Measurements from ENCODE around the gene TINAG. TPM values are rescaled to one million over a fixed set of nuclear protein-coding genes. Genes with fewer than 3 reads are reported as not detected.

Gene TINAG
- total RNA-seq, 1 experiment from 2014 or later, result not detected

DNA sequence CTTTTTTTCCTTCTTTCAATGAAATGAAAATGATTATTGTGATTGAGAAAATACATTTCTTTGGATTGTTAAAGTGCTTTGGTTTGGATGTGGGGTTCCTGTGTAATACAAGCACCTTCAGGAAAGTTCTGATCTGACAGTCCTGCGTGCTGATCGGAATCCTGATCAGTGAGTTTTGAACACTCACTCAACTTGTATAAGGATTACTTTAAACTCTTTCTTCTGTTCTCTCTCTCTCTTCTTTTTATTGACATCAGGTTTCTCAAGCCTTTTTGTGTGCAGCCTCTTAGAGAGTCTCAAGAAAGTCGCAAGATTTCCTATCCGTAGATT lies 710 bp downstream of the TINAG start:
- Histone ChIP-seq H3K9ac (ENCODE audit: low read length) (no peak overlapping the region), H3K9me3 (ENCODE audit: control insufficient read depth in 1 of 2, insufficient read depth in 1 of 2, low read depth in 1 of 2, low read length in 2 of 2) (no peaks in the 10 kb centered on the region), H3K4me1 (ENCODE audit: control insufficient read depth in 1 of 2, insufficient read depth in 2 of 2, low read length in 2 of 2) (no peaks in the 10 kb centered on the region), H3K36me3 (ENCODE audit: control insufficient read depth in 1 of 2, insufficient read depth in 2 of 2, low read length in 2 of 2) (no peaks in the 10 kb centered on the region), H3K27ac (ENCODE audit: low read depth, low read length) (no peak overlapping the region), H4K20me1 (ENCODE audit: insufficient read depth) (no peaks in the 10 kb centered on the region), H3K9me2 (ENCODE audit: insufficient read depth) (no peaks in the 10 kb centered on the region), H2AFZ (ENCODE audit: low read depth, low read length, poor library complexity, severe bottlenecking) (no peak overlapping the region), H3K27me3 (ENCODE audit: insufficient read depth, low read length) (no peaks in the 10 kb centered on the region), H3K4me3 (replicated peaks in 1 of 2; ENCODE audit: low read depth in 1 of 2, low read length in 2 of 2) (no peak overlapping the region), H3K79me2 (ENCODE audit: insufficient read depth, low read length) (no peaks in the 10 kb centered on the region), H3K4me2 (ENCODE audit: low read length) (no peak overlapping the region)
- no TSS peak for BruUV-seq (replicated peaks)
- TF ChIP-seq, protein P1, sequence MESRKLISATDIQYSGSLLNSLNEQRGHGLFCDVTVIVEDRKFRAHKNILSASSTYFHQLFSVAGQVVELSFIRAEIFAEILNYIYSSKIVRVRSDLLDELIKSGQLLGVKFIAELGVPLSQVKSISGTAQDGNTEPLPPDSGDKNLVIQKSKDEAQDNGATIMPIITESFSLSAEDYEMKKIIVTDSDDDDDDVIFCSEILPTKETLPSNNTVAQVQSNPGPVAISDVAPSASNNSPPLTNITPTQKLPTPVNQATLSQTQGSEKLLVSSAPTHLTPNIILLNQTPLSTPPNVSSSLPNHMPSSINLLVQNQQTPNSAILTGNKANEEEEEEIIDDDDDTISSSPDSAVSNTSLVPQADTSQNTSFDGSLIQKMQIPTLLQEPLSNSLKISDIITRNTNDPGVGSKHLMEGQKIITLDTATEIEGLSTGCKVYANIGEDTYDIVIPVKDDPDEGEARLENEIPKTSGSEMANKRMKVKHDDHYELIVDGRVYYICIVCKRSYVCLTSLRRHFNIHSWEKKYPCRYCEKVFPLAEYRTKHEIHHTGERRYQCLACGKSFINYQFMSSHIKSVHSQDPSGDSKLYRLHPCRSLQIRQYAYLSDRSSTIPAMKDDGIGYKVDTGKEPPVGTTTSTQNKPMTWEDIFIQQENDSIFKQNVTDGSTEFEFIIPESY (IDR thresholded peaks at IDR 0.05; ENCODE audit: extremely low read depth, insufficient replicate concordance, low read length), result no peak
- TF ChIP-seq RAD21 (IDR thresholded peaks at IDR 0.05; ENCODE audit: low read depth) (no peak), CBX3 (IDR thresholded peaks at IDR 0.05; ENCODE audit: low read depth) (no peak), EZH2phosphoT487 (IDR thresholded peaks at IDR 0.05; ENCODE audit: borderline replicate concordance) (no peak)
- ChIA-PET RAD21 (ENCODE audit: low non-redundant PET in 1 of 2, low total read pairs in 2 of 2, uncharacterized antibody in 2 of 2, unreplicated experiment in 2 of 2) (no interaction called here), CTCF (no interaction called here), POLR2A (no interaction called here)
- no peak for ATAC-seq
- no peak for DNase-seq (ENCODE audit: low read depth, low spot score)
- intact Hi-C loops (cut with micrococcal nuclease), result no loop called here

DNA sequence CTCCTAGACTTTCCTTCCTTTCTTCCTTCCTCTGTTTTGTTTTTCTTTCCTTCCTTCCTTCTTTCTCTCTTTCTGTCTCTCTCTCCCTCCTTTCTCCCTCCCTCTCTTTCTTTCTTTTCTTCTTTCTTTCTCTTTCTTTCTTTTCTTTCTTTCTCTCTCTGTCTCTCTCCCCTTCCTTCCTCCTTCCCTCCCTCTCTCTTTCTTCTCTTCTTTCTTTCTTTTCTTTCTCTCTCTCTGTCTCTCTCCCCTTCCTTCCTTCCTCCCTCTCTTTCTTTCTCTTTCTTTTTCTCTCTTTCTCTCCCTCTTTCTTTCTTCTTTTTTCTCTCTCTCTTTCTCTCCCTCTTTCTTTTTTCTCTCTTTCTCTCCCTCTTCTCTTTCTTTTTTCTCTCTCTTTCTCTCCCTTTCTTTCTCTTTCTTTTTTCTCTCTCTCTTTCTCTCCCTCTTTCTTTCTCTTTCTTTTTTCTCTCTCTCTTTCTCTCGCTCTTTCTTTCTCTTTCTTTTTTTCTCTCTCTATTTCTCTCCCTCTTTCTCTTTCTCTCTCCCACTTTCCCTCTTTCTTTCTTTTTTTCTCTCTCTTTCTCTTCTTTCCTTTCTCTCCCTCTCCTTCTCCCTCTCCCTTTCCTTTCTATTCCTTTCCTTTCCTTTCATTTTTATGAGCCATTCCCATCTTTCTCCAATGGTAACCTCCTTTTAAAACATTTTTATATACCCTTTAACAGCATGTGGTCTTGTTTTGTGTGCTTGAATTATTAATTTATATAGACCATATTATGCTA lies 2.3 kb downstream of the TINAG start:
- DNase-seq (ENCODE audit: low read depth, low spot score) (no peak), ATAC-seq (no peak)
- Histone ChIP-seq H3K79me2 (ENCODE audit: insufficient read depth, low read length) (no peaks in the 10 kb centered on the region), H3K9me2 (ENCODE audit: insufficient read depth) (no peaks in the 10 kb centered on the region), H2AFZ (ENCODE audit: low read depth, low read length, poor library complexity, severe bottlenecking) (no peak overlapping the region), H3K4me1 (ENCODE audit: control insufficient read depth in 1 of 2, insufficient read depth in 2 of 2, low read length in 2 of 2) (no peaks in the 10 kb centered on the region), H3K4me2 (ENCODE audit: low read length) (no peak overlapping the region), H4K20me1 (ENCODE audit: insufficient read depth) (no peaks in the 10 kb centered on the region), H3K9me3 (ENCODE audit: control insufficient read depth in 1 of 2, insufficient read depth in 1 of 2, low read depth in 1 of 2, low read length in 2 of 2) (no peaks in the 10 kb centered on the region), H3K36me3 (ENCODE audit: control insufficient read depth in 1 of 2, insufficient read depth in 2 of 2, low read length in 2 of 2) (no peaks in the 10 kb centered on the region), H3K27ac (ENCODE audit: low read depth, low read length) (no peak overlapping the region), H3K27me3 (ENCODE audit: insufficient read depth, low read length) (no peaks in the 10 kb centered on the region), H3K9ac (ENCODE audit: low read length) (no peak overlapping the region), H3K4me3 (replicated peaks in 1 of 2; ENCODE audit: low read depth in 1 of 2, low read length in 2 of 2) (no peak overlapping the region)
- ChIA-PET CTCF (no interaction called here), POLR2A (no interaction called here), RAD21 (ENCODE audit: low non-redundant PET in 1 of 2, low total read pairs in 2 of 2, uncharacterized antibody in 2 of 2, unreplicated experiment in 2 of 2) (no interaction called here)
- TF ChIP-seq, protein P2, sequence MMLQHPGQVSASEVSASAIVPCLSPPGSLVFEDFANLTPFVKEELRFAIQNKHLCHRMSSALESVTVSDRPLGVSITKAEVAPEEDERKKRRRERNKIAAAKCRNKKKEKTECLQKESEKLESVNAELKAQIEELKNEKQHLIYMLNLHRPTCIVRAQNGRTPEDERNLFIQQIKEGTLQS (IDR thresholded peaks at IDR 0.05), result no peak
- TF ChIP-seq CBX3 (IDR thresholded peaks at IDR 0.05; ENCODE audit: low read depth), result no peak
- no peak for TF ChIP-seq EZH2phosphoT487 (IDR thresholded peaks at IDR 0.05; ENCODE audit: borderline replicate concordance)
- TF ChIP-seq YY1 (IDR thresholded peaks at IDR 0.05; ENCODE audit: extremely low read depth, insufficient replicate concordance, low read depth, low read length), result no peak
- TF ChIP-seq CEBPB (IDR thresholded peaks at IDR 0.05; ENCODE audit: low read depth), result no peak
- no peak for TF ChIP-seq JUND (IDR thresholded peaks at IDR 0.05)
- TF ChIP-seq SIN3A (IDR thresholded peaks at IDR 0.05; ENCODE audit: low read depth), result no peak
- TF ChIP-seq SRF (IDR thresholded peaks at IDR 0.05; ENCODE audit: low read depth), result no peak
- no peak for TF ChIP-seq POLR2AphosphoS5 (IDR thresholded peaks at IDR 0.05; ENCODE audit: low read depth, low read length)
- TF ChIP-seq, protein P3, sequence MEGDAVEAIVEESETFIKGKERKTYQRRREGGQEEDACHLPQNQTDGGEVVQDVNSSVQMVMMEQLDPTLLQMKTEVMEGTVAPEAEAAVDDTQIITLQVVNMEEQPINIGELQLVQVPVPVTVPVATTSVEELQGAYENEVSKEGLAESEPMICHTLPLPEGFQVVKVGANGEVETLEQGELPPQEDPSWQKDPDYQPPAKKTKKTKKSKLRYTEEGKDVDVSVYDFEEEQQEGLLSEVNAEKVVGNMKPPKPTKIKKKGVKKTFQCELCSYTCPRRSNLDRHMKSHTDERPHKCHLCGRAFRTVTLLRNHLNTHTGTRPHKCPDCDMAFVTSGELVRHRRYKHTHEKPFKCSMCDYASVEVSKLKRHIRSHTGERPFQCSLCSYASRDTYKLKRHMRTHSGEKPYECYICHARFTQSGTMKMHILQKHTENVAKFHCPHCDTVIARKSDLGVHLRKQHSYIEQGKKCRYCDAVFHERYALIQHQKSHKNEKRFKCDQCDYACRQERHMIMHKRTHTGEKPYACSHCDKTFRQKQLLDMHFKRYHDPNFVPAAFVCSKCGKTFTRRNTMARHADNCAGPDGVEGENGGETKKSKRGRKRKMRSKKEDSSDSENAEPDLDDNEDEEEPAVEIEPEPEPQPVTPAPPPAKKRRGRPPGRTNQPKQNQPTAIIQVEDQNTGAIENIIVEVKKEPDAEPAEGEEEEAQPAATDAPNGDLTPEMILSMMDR (IDR thresholded peaks at IDR 0.05 in 2 of 3, conservative IDR thresholded peaks at IDR 0.05 in 1 of 3; ENCODE audit: borderline replicate concordance in 1 of 3, insufficient read depth in 1 of 3, low read depth in 2 of 3, low read length in 2 of 3), result no peak
- no peak for TF ChIP-seq EGR1 (IDR thresholded peaks at IDR 0.05; ENCODE audit: low read depth)
- no peak for TF ChIP-seq ZFX (IDR thresholded peaks at IDR 0.05)
- intact Hi-C loops (cut with micrococcal nuclease), result no loop called here
- BruUV-seq (replicated peaks), result no TSS peak

All from HCT116 (cell line).